HCT116 (cell line): ENCODE results near the gene CGAS. TPM values are rescaled to one million over a fixed set of nuclear protein-coding genes. Genes with fewer than 3 reads are reported as not detected.

Experiments used
- CBX3 ChIP-seq: IDR thresholded peaks from 2 replicates; pipeline ENCODE4 v1.6.1; 2012; ENCODE audit warnings: low read depth
- ELF1 ChIP-seq: IDR thresholded peaks from 2 replicates; pipeline ENCODE4 v1.6.1; 2012; ENCODE audit warnings: low read depth, borderline replicate concordance
- EZH2phosphoT487 ChIP-seq: fragments of 200-600 bp; IDR thresholded peaks from 2 replicates; pipeline ENCODE4 v1.6.1; 2018; ENCODE audit warnings: antibody characterized with exemption, borderline replicate concordance
- POLR2A ChIP-seq: IDR thresholded peaks from 2 replicates; pipeline ENCODE4 v1.7.0; 2011; ENCODE audit warnings: borderline replicate concordance; ENCODE audit not compliant: insufficient read depth, insufficient read length; ENCODE audit errors: extremely low read depth
- RAD21 ChIP-seq: IDR thresholded peaks from 2 replicates; pipeline ENCODE4 v1.6.1; 2012; ENCODE audit warnings: low read depth, mild to moderate bottlenecking
- SIN3A ChIP-seq: IDR thresholded peaks from 2 replicates; pipeline ENCODE4 v1.6.1; 2012; ENCODE audit warnings: low read depth
- YY1 ChIP-seq: IDR thresholded peaks from 2 replicates; pipeline ENCODE4 v1.6.1; 2011; ENCODE audit warnings: low read length, low read depth, moderate library complexity, mild to moderate bottlenecking; ENCODE audit not compliant: insufficient replicate concordance; ENCODE audit errors: extremely low read depth
- total RNA-seq: library from RNA; stranded (reverse); gene quantifications from one replicate; pipeline ENCODE4 v1.2.1, GENCODE V29; 2021; ENCODE audit not compliant: unreplicated experiment
- TF ChIP-seq, protein P1 (sequence below), 3 experiments: fragments of 200-600 bp in 1 of 3; sonication (generic) in 1 of 3; IDR thresholded peaks in 2 of 3; conservative IDR thresholded peaks in 1 of 3; 2 replicates each; pipeline ENCODE4 v1.5.1; 2012 to 2017; ENCODE audit warnings: low read depth in 2 of 3, low read length in 2 of 3, antibody characterized with exemption in 1 of 3, borderline replicate concordance in 1 of 3, control low read depth in 1 of 3, mild to moderate bottlenecking in 1 of 3, mixed read lengths in 1 of 3, mixed run types in 1 of 3, moderate library complexity in 1 of 3; ENCODE audit not compliant: insufficient read depth in 1 of 3
- TF ChIP-seq, protein P2 (sequence below): IDR thresholded peaks from 2 replicates; pipeline ENCODE4 v1.6.1; 2011; ENCODE audit warnings: mild to moderate bottlenecking, low read length, moderate library complexity; ENCODE audit not compliant: insufficient replicate concordance; ENCODE audit errors: extremely low read depth

CGAS gene
- total RNA-seq, 1 experiment from 2014 or later, result 0.27 TPM

GRCh38 chr6:73461537-73462350, 9.6 kb upstream of the CGAS start, which contains the start of gene MTO1 (continued):
- TF ChIP-seq YY1 (peak; percentile 97), POLR2A (peak; percentile 75), EZH2phosphoT487 (no peak), SIN3A (peak; percentile 82), CBX3 (no peak), RAD21 (no peak), ELF1 (no peak)
- TF ChIP-seq, protein P1, sequence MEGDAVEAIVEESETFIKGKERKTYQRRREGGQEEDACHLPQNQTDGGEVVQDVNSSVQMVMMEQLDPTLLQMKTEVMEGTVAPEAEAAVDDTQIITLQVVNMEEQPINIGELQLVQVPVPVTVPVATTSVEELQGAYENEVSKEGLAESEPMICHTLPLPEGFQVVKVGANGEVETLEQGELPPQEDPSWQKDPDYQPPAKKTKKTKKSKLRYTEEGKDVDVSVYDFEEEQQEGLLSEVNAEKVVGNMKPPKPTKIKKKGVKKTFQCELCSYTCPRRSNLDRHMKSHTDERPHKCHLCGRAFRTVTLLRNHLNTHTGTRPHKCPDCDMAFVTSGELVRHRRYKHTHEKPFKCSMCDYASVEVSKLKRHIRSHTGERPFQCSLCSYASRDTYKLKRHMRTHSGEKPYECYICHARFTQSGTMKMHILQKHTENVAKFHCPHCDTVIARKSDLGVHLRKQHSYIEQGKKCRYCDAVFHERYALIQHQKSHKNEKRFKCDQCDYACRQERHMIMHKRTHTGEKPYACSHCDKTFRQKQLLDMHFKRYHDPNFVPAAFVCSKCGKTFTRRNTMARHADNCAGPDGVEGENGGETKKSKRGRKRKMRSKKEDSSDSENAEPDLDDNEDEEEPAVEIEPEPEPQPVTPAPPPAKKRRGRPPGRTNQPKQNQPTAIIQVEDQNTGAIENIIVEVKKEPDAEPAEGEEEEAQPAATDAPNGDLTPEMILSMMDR (IDR thresholded peaks at IDR 0.05 in 2 of 3, conservative IDR thresholded peaks at IDR 0.05 in 1 of 3; ENCODE audit: borderline replicate concordance in 1 of 3, insufficient read depth in 1 of 3, low read depth in 2 of 3, low read length in 2 of 3), result no peak
- TF ChIP-seq, protein P2, sequence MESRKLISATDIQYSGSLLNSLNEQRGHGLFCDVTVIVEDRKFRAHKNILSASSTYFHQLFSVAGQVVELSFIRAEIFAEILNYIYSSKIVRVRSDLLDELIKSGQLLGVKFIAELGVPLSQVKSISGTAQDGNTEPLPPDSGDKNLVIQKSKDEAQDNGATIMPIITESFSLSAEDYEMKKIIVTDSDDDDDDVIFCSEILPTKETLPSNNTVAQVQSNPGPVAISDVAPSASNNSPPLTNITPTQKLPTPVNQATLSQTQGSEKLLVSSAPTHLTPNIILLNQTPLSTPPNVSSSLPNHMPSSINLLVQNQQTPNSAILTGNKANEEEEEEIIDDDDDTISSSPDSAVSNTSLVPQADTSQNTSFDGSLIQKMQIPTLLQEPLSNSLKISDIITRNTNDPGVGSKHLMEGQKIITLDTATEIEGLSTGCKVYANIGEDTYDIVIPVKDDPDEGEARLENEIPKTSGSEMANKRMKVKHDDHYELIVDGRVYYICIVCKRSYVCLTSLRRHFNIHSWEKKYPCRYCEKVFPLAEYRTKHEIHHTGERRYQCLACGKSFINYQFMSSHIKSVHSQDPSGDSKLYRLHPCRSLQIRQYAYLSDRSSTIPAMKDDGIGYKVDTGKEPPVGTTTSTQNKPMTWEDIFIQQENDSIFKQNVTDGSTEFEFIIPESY, result no peak
